Neuron (in vitro differentiated cells): Measurements from ENCODE around the gene DDX1.
A peak's percentile ranks its signal among the peaks of the same experiment; 100 is the strongest.

Source experiments
- H2AFZ ChIP-seq: one replicate; pipeline ENCODE4 v1.6.1; 2013; ENCODE audit warnings: low read depth, mild to moderate bottlenecking, inconsistent platforms, low read length, moderate library complexity
- H3K27me3 ChIP-seq: one replicate; pipeline ENCODE4 v1.6.1; 2013; ENCODE audit warnings: low read length; ENCODE audit not compliant: insufficient read depth
- H3K36me3 ChIP-seq: one replicate; pipeline ENCODE4 v1.6.1; 2013; ENCODE audit warnings: low read length; ENCODE audit not compliant: insufficient read depth
- H3K4me1 ChIP-seq: one replicate; pipeline ENCODE4 v1.6.1; 2013; ENCODE audit warnings: low read length; ENCODE audit not compliant: insufficient read depth
- H3K4me3 ChIP-seq: 2 replicates; pipeline ENCODE4 v1.5.1; 2013; ENCODE audit warnings: mild to moderate bottlenecking, low read length, moderate library complexity
- H3K9me3 ChIP-seq: one replicate; pipeline ENCODE4 v1.6.1; 2013; ENCODE audit warnings: low read length

The DDX1 gene

GRCh38 chr2:15556311-15556930 lies 35.2 kb upstream of the DDX1 start:
- Histone ChIP-seq H2AFZ (no peak overlapping the region), H3K4me3 (no peak overlapping the region)

GRCh38 chr2:15557887-15558311 lies 33.8 kb upstream of the DDX1 start:
- H3K9me3 ChIP-seq: no peaks in the 10 kb centered on the region
- H3K36me3 ChIP-seq: peaks cover 16% of the 10 kb centered on the region
- no peaks in the 10 kb centered on the region for H3K27me3 ChIP-seq
- no peak overlapping the region for H3K4me3 ChIP-seq
- H2AFZ ChIP-seq: no peak overlapping the region
- H3K4me1 ChIP-seq: peaks cover 16% of the 10 kb centered on the region

More at GRCh38 chr2:15556311-15556930, 35.2 kb upstream of the DDX1 start:
- no peaks in the 10 kb centered on the region for H3K9me3 ChIP-seq
- H3K36me3 ChIP-seq: peaks cover 20% of the 10 kb centered on the region
- H3K27me3 ChIP-seq: no peaks in the 10 kb centered on the region
- peaks cover 7% of the 10 kb centered on the region for H3K4me1 ChIP-seq

- no peaks in the 10 kb centered on the region for H3K9me3 ChIP-seq
- H3K27me3 ChIP-seq: no peaks in the 10 kb centered on the region
These were observed 32.1 kb upstream of the DDX1 start for GRCh38 chr2:15559379-15560139.

GRCh38 chr2:15560140-15560987 lies 31.3 kb upstream of the DDX1 start:
- Histone ChIP-seq H3K27me3 (no peaks in the 10 kb centered on the region), H3K36me3 (peaks cover 5% of the 10 kb centered on the region), H2AFZ (peak overlapping the region; percentile 75), H3K9me3 (no peaks in the 10 kb centered on the region), H3K4me3 (peak overlapping the region; percentile 65), H3K4me1 (peaks cover 20% of the 10 kb centered on the region)

More at GRCh38 chr2:15559379-15560139, 32.1 kb upstream of the DDX1 start:
- peak overlapping the region; percentile 65 for H3K4me3 ChIP-seq
- H3K4me1 ChIP-seq: peaks cover 20% of the 10 kb centered on the region
- peaks cover 6% of the 10 kb centered on the region for H3K36me3 ChIP-seq
- H2AFZ ChIP-seq: no peak overlapping the region

- Histone ChIP-seq H3K4me1 (peaks cover 20% of the 10 kb centered on the region), H3K36me3 (no peaks in the 10 kb centered on the region), H3K4me3 (peak within 1 kb of the TSS; percentile 65), H2AFZ (peak within 1 kb of the TSS; percentile 75), H3K27me3 (no peaks in the 10 kb centered on the region), H3K9me3 (no peaks in the 10 kb centered on the region)
These were observed 30.6 kb upstream of the DDX1 start, which contains the start of gene NBAS for GRCh38 chr2:15560988-15561573. NBAS (minus strand) TSS chr2:15561334; CDS start chr2:15561304, 30 bp downstream.

- H3K36me3 ChIP-seq: no peaks in the 10 kb centered on the region
- peak overlapping the region; percentile 65 for H3K4me3 ChIP-seq
- H2AFZ ChIP-seq: peak overlapping the region; percentile 75
- H3K27me3 ChIP-seq: no peaks in the 10 kb centered on the region
- H3K4me1 ChIP-seq: peaks cover 20% of the 10 kb centered on the region
- no peaks in the 10 kb centered on the region for H3K9me3 ChIP-seq
These were observed 29.9 kb upstream of the DDX1 start for GRCh38 chr2:15561574-15562344.

- no peaks in the 10 kb centered on the region for H3K27me3 ChIP-seq
- peaks cover 20% of the 10 kb centered on the region for H3K4me1 ChIP-seq
- peak overlapping the region; percentile 75 for H2AFZ ChIP-seq
- H3K36me3 ChIP-seq: no peaks in the 10 kb centered on the region
- no peaks in the 10 kb centered on the region for H3K9me3 ChIP-seq
- peak overlapping the region; percentile 65 for H3K4me3 ChIP-seq
These were observed 29.2 kb upstream of the DDX1 start for GRCh38 chr2:15562354-15563031.

- H2AFZ ChIP-seq: no peak overlapping the region
- H3K4me3 ChIP-seq: no peak overlapping the region
- H3K36me3 ChIP-seq: no peaks in the 10 kb centered on the region
- no peaks in the 10 kb centered on the region for H3K27me3 ChIP-seq
- H3K4me1 ChIP-seq: peaks cover 20% of the 10 kb centered on the region
- no peaks in the 10 kb centered on the region for H3K9me3 ChIP-seq
These were observed 28.2 kb upstream of the DDX1 start for GRCh38 chr2:15563227-15564100.

DNA sequence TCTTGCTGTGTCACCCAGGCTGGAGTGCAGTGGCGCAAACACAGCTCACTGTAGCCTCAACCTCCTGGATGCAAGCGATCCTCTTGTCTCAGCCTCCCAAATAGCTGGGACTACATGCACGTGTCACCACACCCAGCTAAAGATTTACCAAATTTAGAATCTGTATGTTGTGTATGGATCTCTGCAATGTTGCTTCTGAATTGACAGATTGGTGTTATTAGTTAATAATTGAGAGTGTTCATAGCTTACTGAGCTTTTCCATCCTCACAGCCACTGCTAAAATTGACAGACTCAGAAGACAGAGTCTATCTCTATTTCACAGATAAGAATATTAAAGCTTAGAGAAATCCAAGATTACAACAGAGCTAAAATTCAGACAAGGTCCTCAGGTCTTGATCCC lies 26.3 kb upstream of the DDX1 start:
- no peak overlapping the region for H3K4me3 ChIP-seq
- no peaks in the 10 kb centered on the region for H3K36me3 ChIP-seq
- no peaks in the 10 kb centered on the region for H3K9me3 ChIP-seq
- no peaks in the 10 kb centered on the region for H3K27me3 ChIP-seq
- no peak overlapping the region for H2AFZ ChIP-seq
- peaks cover 22% of the 10 kb centered on the region for H3K4me1 ChIP-seq

- H2AFZ ChIP-seq: no peak overlapping the region
These were observed 25.5 kb upstream of the DDX1 start for GRCh38 chr2:15565994-15566671.

DNA sequence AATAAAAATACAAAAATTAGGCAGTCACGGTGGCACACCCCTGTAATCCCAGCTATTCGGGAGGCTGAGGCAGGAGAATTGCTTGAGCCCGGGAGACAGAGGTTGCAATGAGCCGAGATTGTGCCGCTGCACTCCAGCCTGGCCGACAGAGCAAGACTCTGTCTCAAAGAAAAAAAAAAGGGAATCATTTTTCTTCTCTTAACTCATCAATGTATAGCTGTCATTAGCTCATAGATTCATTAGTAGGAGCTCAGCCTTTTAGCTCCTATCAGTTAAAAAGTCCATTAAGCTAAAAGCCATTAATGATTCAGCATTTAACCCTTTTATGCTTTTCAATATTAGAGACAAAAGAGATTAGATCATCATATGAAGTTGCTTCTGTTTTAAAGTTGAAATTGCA lies 24.8 kb upstream of the DDX1 start:
- Histone ChIP-seq H3K27me3 (no peaks in the 10 kb centered on the region), H3K36me3 (no peaks in the 10 kb centered on the region), H2AFZ (no peak overlapping the region), H3K4me3 (no peak overlapping the region), H3K9me3 (no peaks in the 10 kb centered on the region), H3K4me1 (peaks cover 26% of the 10 kb centered on the region)

More at GRCh38 chr2:15565994-15566671, 25.5 kb upstream of the DDX1 start:
- no peaks in the 10 kb centered on the region for H3K36me3 ChIP-seq
- peaks cover 26% of the 10 kb centered on the region for H3K4me1 ChIP-seq
- H3K27me3 ChIP-seq: no peaks in the 10 kb centered on the region
- no peak overlapping the region for H3K4me3 ChIP-seq
- no peaks in the 10 kb centered on the region for H3K9me3 ChIP-seq
